HG02642 (cell line): Measurements from ENCODE around the gene UACA.

ENCODE experiments used
- ATAC-seq: cut with Tn5 transposase; IDR thresholded peaks from one replicate; pipeline ENCODE4 v1.9.1; 2021; ENCODE audit warnings: mild to moderate bottlenecking; ENCODE audit not compliant: unreplicated experiment, poor library complexity

Gene UACA

GRCh38 chr15:70714015-70714414 lies 49.3 kb downstream of the UACA start:
- no peak for ATAC-seq

GRCh38 chr15:70712271-70712670 lies 51.1 kb downstream of the UACA start:
- no peak for ATAC-seq

DNA sequence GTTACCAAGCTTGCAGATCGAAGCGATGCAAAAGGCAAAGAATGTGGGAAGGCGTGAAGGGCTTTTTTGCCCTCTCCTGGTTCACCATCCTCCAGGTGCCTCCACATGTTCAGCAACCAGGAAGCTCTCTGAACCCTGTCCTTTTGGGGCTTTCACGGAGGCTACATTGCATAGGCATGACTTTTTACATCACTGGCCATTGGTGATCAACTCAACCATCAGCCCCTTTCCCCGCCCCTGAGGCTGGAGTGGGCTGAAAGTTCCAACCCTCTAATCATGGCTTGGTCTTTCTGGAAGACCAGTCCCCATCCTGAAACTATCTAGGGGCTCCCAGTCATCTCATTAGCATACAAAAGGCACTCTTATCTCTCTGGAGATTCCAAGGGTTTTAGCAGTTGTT lies 52.6 kb downstream of the UACA start:
- ATAC-seq: no peak

DNA sequence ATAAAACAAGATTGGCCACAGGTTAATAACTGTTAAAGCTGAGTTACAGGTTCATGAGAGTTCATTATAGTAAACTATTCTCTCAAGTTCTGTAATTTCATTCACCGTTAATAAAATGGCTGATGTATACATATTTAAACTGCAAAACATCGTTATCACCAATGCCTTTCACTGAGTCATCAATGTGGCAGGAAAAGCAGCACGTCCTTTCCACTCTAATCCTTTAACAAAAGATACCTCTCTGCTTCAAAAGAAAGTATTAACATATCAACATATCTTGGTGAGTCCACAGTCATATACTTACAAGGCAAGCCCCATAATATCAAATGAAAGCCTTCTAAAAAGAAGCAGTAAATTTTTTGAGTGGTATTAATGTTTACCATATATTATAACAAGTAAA lies 54.5 kb downstream of the UACA start:
- no peak for ATAC-seq

- no peak for ATAC-seq
Observed at GRCh38 chr15:70707686-70708300, 55.6 kb downstream of the UACA start.

DNA sequence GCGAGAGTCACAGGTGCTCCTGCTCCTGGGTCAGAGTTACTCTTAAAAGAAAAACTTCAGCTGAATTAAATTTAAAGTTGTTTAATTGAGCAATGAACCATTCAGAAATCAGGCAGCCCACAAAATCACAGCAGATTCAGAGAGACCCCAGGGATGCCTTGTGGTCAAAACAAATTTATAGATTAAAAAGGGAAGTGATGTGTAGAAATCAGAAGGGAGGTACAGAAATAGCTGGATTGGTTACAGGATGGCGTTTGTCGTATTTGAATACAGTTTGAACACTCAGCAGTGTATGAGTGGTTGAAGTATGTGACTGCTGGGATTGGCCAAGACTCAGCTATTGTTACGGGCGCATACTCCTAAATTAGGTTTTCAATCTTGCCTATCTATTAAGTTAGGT lies 58.6 kb downstream of the UACA start:
- ATAC-seq: no peak

DNA sequence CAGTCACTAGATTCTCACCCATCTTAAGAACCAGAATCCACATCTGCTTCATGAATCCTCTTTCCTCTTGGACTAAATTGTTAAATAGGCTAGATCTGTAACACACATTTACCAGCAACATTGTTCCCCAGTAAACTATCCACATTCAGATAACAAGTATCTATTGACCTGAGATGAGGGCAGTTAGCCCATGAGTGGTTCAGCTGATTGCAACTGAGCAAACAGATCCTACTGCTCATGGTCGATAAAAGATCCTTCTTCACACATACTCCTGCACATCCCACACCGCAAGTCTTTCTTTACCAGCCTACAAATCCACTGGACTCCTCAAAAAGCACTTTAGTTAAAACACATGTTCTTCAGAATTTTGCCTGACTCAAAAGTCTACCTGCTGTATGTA lies 59.2 kb downstream of the UACA start:
- no peak for ATAC-seq

GRCh38 chr15:70703096-70703878 lies 60.1 kb downstream of the UACA start:
- ATAC-seq: no peak

DNA sequence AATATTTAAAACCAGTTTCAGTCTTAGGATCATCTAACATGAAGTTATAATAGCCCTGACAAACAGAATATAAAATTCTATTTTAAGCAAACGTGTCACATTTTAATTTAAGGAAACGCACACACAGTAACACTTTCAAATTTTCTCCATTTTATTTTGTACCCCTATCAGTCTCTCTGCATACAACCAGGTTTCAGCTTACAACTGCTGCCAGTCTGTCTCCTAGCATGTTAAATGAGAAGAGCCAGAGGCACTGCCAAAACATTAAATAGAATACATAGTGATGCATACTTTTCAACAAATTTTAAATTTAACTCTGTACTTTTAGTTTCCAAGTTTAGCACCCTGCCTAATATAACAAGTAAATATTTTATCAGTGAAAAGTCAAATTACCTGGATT lies 60.8 kb downstream of the UACA start:
- ATAC-seq: no peak

DNA sequence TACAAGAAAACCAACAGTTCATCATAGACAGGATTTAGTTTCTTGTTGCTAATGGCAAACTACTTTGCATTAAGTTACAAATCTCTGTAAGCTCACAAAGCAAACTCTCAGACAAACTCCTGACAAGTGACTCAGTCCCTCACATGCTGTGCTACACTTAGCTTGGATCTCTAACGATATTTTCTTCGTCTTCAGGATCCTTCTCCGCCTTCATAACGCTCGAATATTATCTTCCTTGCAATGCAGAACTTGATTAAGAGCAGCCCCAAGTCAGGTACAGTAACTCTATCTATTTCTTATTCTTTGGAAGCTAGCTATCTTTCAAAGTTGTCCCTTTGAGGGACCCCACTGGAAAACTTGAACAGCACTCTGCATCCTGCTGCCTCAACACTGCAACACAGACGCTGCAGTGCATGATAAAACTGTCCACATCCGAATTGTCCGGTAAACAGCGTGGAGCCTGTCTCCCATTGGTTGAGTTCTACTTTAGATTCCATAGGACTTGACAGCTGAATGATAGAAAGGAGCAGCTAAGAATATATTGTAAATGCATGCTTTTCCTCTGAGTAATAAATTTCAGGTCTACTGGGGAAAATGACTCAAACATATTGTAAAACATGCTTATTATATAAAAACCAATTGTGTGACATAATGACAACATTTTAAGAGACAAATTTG lies 61.3 kb downstream of the UACA start:
- ATAC-seq: no peak

DNA sequence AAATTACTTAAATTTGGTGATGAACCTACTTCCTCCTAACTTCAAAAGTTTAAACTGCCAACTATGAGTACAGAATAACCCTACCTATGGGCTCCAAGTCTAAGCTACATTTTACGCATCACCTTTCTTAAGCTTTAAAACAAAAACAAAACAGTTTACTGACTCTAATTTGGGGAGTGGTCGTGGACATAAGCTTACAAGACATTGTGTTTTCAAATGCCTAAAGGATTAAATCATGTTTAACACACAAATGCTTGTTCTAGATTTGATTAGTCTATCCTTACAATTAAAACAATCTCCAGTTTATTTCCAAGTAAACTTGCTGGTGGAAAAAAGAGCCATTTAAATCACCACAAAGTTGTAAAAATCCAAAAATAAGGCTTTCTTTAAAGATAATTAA lies 62.2 kb downstream of the UACA start:
- ATAC-seq: no peak

- ATAC-seq: no peak
Observed at GRCh38 chr15:70699890-70700289, 63.5 kb downstream of the UACA start.

- no peak for ATAC-seq
Observed at GRCh38 chr15:70698836-70699390, 64.4 kb downstream of the UACA start.

DNA sequence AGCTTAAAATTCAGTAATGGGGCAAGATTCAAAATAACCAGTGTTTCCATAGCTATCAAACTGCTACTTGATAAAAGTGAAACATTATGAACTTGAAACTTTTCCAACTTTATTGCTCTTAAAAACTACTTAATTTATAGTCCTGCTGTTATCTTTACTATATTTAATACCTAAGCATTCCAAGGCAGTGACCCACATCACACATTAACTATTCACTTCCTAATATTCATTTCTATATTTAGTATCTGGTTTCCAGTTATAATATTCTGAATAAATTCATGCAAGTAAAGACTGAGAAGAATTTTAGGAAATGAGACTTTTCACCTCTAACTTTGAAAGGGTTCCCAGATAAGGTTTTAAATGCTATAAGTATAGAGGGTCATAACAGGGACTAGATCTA lies 64.9 kb downstream of the UACA start:
- ATAC-seq: no peak

DNA sequence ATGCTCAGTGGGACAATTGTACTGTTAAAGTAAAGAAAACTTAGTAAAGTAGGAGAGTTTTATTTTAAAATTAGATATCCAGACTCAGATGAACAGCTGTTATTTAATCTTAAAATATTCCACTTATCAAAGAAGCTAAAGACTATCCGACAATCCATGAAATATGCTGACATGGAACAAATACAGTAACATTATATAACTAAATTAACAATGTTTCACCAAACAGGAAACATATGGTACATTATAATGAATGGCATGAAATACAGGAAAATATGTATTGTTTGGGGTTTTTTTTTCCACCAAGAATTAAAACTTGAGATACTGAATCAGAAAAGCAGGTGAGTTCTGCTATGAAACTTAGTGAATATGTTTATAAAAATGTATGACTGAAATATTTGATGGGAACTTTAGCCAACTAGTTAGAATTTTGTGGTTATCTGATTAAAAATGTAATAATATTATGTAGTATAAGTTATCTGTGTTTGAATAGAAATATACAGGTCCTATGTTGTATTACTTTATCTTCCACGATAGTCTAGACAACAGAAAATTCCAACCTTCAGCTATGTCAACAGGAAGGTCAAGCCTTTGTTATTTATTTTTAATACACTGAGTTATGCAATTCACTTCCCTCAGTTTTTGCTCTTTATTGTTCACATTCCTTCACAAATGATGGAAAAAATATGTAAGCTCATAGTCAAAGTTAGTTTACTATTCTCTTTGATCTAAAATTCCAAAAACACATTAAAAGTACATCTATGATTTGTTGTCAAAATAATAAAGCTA lies 72.7 kb downstream of the UACA start:
- no peak for ATAC-seq

DNA sequence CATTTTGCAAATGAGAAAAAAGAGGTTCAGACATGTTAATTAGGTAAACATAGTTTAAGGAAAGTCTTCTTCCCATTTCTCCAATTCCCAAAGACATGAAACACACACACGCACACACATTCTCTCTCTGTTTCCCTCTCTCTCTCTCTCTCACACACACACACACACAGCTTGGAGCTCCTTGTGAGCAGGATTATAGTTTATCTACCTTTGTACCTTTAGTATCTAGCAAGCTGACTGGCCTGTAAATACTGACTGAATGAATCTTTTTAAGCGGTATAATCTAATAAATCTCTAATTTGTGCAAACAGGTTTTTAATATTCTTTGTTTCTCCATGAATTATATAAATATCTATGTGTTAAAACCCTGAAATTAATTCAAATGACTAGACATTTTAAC lies 73.3 kb downstream of the UACA start:
- no peak for ATAC-seq

DNA sequence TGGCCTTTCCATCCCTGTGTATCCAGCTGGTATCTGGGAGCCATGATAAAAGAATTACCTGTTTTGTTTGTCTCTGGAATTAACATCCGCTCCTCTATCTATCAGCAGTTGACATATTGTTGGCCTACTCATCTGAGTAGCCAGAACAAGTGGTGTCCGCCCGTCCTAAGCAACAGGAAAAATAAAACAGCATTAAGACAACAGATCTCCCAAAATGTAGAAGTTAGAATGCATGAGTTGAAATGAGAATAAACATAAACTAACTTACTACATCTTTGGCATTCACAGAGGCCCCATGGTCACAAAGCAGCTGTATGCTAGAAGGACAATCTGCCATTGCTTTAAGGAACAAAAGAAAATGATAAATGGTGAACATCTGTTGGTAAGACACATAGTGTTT lies 75.9 kb downstream of the UACA start:
- no peak for ATAC-seq

GRCh38 chr15:70680817-70681216 lies 82.5 kb downstream of the UACA start:
- ATAC-seq: no peak

DNA sequence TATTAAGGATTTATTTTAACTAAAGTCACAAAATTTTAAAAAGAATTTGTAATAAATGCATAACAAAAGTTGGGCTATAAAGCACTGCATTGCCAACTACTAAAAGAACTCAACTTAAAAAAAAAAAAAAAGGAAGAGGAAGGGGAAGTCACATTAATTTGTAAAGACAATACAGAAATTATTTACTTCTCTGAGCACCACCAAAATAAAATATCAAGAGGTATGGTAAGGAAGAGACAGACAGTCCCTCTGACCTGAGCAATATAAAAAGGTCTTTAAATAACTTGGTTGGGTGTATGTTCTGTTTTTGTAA lies 83.5 kb downstream of the UACA start:
- ATAC-seq: no peak

- ATAC-seq: no peak
Observed at GRCh38 chr15:70672081-70672480, 91.3 kb downstream of the UACA start.

DNA sequence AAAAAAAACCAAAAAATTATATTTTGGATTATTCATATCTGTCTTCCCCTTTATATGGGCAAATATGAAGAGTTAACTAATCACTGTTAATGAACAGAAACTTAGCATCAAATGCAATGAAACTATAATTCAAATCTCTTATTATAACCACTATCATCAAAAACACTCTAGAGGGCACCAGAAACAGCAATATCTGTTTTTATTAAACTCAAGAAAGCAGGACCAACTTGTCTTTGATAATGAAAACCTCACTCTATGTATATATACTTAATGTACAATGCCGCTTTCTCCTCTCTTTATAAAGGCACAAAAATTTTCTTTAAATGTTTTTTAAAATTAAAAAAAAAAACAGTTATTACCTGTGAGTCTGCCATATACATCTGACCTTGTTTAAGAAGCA lies 92.7 kb downstream of the UACA start:
- ATAC-seq: no peak
